ES-I3 (cell line): Measurements from ENCODE around the gene PSPH.

Experiments used
- H3K36me3 ChIP-seq: 2 replicates; pipeline ENCODE4 v1.6.1; 2013; ENCODE audit warnings: mild to moderate bottlenecking, low read length, control low read depth, moderate library complexity; ENCODE audit not compliant: insufficient read depth
- H3K4me1 ChIP-seq: 2 replicates; pipeline ENCODE4 v1.6.1; 2013; ENCODE audit warnings: mild to moderate bottlenecking, control low read depth, low read length; ENCODE audit not compliant: insufficient read depth
- H3K9ac ChIP-seq: 2 replicates; pipeline ENCODE4 v1.6.1; 2013; ENCODE audit warnings: low read depth, mild to moderate bottlenecking, low read length, moderate library complexity
- H3K9me3 ChIP-seq: 2 replicates; pipeline ENCODE4 v1.6.1; 2013; ENCODE audit warnings: mild to moderate bottlenecking, low read length, moderate library complexity; ENCODE audit not compliant: control insufficient read depth, insufficient read depth

The PSPH gene

GRCh38 chr7:56007167-56007652, 44.0 kb downstream of the PSPH start:
- H3K4me1 ChIP-seq: no peaks in the 10 kb centered on the region
- H3K36me3 ChIP-seq: no peaks in the 10 kb centered on the region; the same call in 1 of the 2 replicates
- no peak overlapping the region for H3K9ac ChIP-seq

GRCh38 chr7:56003749-56004148, 47.5 kb downstream of the PSPH start:
- Histone ChIP-seq H3K9ac (no peak overlapping the region), H3K4me1 (no peaks in the 10 kb centered on the region), H3K9me3 (no peaks in the 10 kb centered on the region), H3K36me3 (no peaks in the 10 kb centered on the region)

More at GRCh38 chr7:56007167-56007652, 44.0 kb downstream of the PSPH start:
- no peaks in the 10 kb centered on the region for H3K9me3 ChIP-seq

- H3K9ac ChIP-seq: no peak overlapping the region
- 0 out of 2 replicates have a peak, but pooled peaks cover 8% of the 10 kb centered on the region for H3K36me3 ChIP-seq
- H3K4me1 ChIP-seq: no peaks in the 10 kb centered on the region
- no peaks in the 10 kb centered on the region for H3K9me3 ChIP-seq
These were observed 54.3 kb downstream of the PSPH start for GRCh38 chr7:55996856-55997500.

GRCh38 chr7:55992346-55992745, 58.9 kb downstream of the PSPH start:
- Histone ChIP-seq H3K36me3 (peaks cover 8% of the 10 kb centered on the region; the same call in 1 of the 2 replicates), H3K9me3 (no peaks in the 10 kb centered on the region), H3K9ac (no peak overlapping the region), H3K4me1 (no peaks in the 10 kb centered on the region)

GRCh38 chr7:55983537-55983936, 67.7 kb downstream of the PSPH start:
- H3K36me3 ChIP-seq: peaks cover 11% of the 10 kb centered on the region
- no peaks in the 10 kb centered on the region for H3K4me1 ChIP-seq
- H3K9me3 ChIP-seq: no peaks in the 10 kb centered on the region
- H3K9ac ChIP-seq: no peak overlapping the region

- Histone ChIP-seq H3K36me3 (peaks cover 7% of the 10 kb centered on the region), H3K4me1 (no peaks in the 10 kb centered on the region), H3K9ac (no peak overlapping the region), H3K9me3 (no peaks in the 10 kb centered on the region)
These were observed 71.0 kb downstream of the PSPH start for GRCh38 chr7:55980266-55980665.

GRCh38 chr7:55977831-55978230, 73.4 kb downstream of the PSPH start:
- H3K36me3 ChIP-seq: peaks cover 7% of the 10 kb centered on the region
- H3K4me1 ChIP-seq: no peaks in the 10 kb centered on the region
- no peaks in the 10 kb centered on the region for H3K9me3 ChIP-seq
- no peak overlapping the region for H3K9ac ChIP-seq

GRCh38 chr7:55975988-55976633, 75.1 kb downstream of the PSPH start:
- Histone ChIP-seq H3K36me3 (peaks cover 7% of the 10 kb centered on the region), H3K9me3 (no peaks in the 10 kb centered on the region), H3K9ac (no peak overlapping the region), H3K4me1 (no peaks in the 10 kb centered on the region)

GRCh38 chr7:55973747-55974250, 77.4 kb downstream of the PSPH start:
- no peaks in the 10 kb centered on the region; the same call in 1 of the 2 replicates for H3K4me1 ChIP-seq
- no peak overlapping the region for H3K9ac ChIP-seq
- H3K9me3 ChIP-seq: no peaks in the 10 kb centered on the region
- H3K36me3 ChIP-seq: no peaks in the 10 kb centered on the region; the same call in none of the 2 replicates

GRCh38 chr7:55970978-55971377, 80.3 kb downstream of the PSPH start:
- no peaks in the 10 kb centered on the region for H3K9me3 ChIP-seq
- H3K36me3 ChIP-seq: peaks cover 3% of the 10 kb centered on the region
- H3K9ac ChIP-seq: no peak overlapping the region
- H3K4me1 ChIP-seq: peaks cover 2% of the 10 kb centered on the region

- H3K9ac ChIP-seq: no peak overlapping the region
- peaks cover 5% of the 10 kb centered on the region for H3K4me1 ChIP-seq
- peaks cover 3% of the 10 kb centered on the region for H3K36me3 ChIP-seq
- no peaks in the 10 kb centered on the region for H3K9me3 ChIP-seq
These were observed 80.7 kb downstream of the PSPH start for GRCh38 chr7:55970561-55970960.

GRCh38 chr7:55969391-55969790, 81.9 kb downstream of the PSPH start:
- no peaks in the 10 kb centered on the region for H3K9me3 ChIP-seq
- H3K36me3 ChIP-seq: peaks cover 3% of the 10 kb centered on the region

GRCh38 chr7:55966851-55967250, 84.4 kb downstream of the PSPH start:
- H3K36me3 ChIP-seq: peaks cover 3% of the 10 kb centered on the region
- no peaks in the 10 kb centered on the region for H3K9me3 ChIP-seq
- no peak overlapping the region for H3K9ac ChIP-seq
- peaks cover 5% of the 10 kb centered on the region for H3K4me1 ChIP-seq

More at GRCh38 chr7:55969391-55969790, 81.9 kb downstream of the PSPH start:
- Histone ChIP-seq H3K4me1 (peaks cover 5% of the 10 kb centered on the region), H3K9ac (no peak overlapping the region)

GRCh38 chr7:55965805-55966421, 85.3 kb downstream of the PSPH start:
- Histone ChIP-seq H3K4me1 (peaks cover 5% of the 10 kb centered on the region), H3K36me3 (peaks cover 3% of the 10 kb centered on the region), H3K9ac (no peak overlapping the region; the same call in 1 of the 2 replicates), H3K9me3 (no peaks in the 10 kb centered on the region)
